HG02852 (cell line): ENCODE results near the gene HMG20B.

Experiments used
- ATAC-seq: cut with Tn5 transposase; IDR thresholded peaks from one replicate; pipeline ENCODE4 v1.9.1; 2021; ENCODE audit warnings: mild to moderate bottlenecking, moderate library complexity; ENCODE audit not compliant: unreplicated experiment

Gene HMG20B

DNA sequence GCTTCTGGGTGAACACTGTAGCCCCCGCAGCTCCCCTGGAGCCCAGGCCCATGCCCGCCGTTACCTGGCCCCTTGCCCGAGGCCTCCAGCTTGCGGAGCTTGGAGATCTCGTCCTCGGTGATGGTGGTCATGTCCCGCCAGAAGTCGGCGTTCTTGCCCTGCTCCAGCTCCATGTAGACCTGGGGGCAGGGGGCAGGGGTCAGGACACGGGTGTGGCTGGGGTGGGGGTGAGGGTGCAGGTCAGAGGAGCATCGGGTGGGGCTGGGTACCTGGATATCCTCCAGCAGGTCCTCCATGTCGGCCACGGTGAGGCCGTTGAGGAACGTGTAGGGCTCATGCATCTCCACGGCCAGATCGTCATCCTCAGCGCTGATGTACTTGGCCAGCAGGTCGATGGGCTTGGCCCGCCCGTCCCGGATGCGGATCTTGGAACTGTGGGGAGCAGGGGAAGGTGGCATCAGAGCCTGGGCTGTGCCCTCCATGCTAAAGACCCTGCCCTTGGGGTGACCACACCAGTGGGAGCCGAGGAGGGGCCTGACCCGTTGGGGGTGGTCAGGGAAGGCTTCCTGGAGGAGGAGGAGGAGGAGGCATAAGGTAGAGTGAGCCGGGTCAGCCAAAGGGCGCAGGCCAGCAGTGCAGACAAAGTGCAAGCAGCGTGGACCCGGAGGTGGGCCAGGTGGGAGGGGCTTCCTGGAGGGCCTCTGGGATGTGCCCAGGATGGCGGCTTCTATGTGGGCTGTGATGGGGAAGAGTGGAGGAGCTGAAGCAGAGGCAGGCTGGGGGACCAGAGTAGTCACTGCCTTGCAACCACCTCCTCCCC lies 46.3 kb downstream of the HMG20B start:
- ATAC-seq, result no peak

DNA sequence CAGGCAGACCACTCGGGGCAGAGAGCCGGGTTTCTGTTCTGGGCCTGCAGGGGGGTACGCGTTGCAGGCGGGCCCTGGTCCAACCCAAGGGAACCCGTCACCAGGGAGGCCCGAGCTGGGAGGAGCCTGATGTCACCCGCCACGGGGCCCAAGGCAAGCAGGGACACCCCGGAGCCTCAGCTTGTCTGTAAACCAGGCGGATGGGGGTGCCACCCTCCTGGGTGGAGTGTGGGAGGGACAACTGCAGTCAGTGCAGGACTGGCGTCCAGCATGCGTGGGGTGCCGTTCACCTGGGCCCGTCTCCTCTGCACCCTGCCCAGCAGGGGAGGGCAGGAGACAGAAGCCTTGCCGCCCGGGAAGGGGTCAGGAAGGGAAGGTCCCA lies 46.9 kb downstream of the HMG20B start:
- no peak for ATAC-seq

DNA sequence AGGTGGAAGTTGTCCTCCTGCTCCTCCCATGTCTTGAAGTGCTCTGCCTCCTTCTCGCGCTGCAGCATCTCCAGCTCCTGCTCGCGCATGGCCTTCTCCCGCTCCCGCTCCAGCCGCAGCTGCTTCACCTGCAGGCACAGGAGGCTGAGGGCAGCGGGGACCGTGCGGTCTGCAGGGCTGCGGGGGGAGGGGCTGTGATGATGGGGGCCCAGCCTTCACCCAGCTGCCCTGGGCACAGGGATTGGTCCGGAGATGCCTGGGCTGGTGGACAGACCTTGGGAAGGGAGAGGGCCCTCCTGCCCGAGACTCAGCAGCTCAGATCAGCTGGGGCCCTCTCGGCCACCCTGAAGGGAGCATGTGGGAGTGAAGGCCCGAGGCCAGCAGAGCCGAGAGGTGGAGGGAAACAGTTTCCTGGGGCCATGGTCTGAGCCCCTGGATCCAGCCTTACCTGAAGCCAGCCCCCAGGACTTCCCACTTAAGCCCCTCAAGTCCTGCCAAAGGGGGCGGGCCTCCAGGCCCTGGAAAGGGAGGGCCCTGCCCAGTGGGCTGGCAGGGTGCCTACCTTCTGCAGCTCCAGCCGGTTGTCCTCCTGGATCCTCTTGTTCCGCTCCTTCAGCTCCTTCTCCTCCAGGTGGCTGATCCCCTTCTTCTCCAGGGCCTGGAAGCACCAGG lies 47.5 kb downstream of the HMG20B start:
- ATAC-seq, result no peak

DNA sequence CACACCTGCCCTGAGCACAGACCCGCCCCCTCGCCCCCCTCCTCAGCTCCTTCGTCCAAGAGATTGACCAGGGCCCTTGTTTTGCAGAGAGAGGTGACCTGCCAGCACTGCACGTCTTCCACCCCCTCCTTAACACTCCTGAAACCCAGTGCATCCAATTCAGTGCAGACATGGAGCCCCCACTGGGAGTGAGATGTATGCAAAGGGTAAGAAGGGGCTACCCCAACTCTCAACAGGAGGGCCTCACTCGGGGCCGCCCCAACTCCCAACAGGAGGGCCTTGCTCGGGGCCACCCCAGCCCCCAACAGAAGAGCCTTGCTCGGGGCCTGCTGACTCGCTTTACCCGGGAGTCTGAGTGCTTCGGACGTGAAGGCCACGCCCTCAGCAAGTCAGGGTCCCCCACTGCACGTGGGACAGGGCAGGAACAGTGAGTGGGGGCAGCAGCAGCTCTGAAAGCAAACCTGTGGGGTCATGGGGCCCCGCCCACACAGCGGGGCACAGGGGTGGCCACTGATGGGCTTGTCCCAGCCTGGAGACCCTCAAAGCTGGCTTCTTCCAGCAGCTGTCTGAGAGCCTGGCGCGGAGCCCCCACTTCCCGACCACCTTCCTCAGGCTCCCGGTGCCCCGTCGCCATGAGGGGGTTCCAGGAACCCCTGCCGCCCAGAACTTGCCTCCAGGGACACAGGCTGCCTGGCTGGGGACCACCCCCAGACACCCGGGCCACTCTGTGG lies 48.2 kb downstream of the HMG20B start:
- ATAC-seq, result no peak

DNA sequence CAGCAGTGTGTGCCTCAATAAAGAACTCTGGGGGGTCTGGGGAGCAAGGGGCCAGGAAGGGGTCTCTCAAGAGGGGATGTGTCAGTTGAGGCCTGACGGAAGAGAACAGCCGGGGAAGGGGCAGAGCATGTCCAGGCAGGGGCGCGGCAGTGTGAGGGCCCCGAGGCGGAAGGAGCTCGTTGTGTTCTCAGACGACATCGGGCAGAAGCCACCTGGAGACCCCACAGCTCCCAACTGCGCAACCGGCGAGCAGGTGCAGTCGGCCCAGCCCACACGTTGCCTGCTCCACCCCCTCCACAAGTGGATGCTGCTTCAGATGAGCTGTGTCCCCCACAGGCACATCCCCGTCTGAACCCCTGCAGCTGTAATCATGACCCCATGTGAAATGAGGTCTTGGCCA lies 48.9 kb downstream of the HMG20B start:
- ATAC-seq, result no peak

- no peak for ATAC-seq
Measured at GRCh38 chr19:3622224-3622623, 49.5 kb downstream of the HMG20B start.

- no peak for ATAC-seq
Measured at GRCh38 chr19:3623716-3624115, 51.0 kb downstream of the HMG20B start.

GRCh38 chr19:3625996-3626472 lies 53.3 kb downstream of the HMG20B start:
- peak; percentile 3 for ATAC-seq

DNA sequence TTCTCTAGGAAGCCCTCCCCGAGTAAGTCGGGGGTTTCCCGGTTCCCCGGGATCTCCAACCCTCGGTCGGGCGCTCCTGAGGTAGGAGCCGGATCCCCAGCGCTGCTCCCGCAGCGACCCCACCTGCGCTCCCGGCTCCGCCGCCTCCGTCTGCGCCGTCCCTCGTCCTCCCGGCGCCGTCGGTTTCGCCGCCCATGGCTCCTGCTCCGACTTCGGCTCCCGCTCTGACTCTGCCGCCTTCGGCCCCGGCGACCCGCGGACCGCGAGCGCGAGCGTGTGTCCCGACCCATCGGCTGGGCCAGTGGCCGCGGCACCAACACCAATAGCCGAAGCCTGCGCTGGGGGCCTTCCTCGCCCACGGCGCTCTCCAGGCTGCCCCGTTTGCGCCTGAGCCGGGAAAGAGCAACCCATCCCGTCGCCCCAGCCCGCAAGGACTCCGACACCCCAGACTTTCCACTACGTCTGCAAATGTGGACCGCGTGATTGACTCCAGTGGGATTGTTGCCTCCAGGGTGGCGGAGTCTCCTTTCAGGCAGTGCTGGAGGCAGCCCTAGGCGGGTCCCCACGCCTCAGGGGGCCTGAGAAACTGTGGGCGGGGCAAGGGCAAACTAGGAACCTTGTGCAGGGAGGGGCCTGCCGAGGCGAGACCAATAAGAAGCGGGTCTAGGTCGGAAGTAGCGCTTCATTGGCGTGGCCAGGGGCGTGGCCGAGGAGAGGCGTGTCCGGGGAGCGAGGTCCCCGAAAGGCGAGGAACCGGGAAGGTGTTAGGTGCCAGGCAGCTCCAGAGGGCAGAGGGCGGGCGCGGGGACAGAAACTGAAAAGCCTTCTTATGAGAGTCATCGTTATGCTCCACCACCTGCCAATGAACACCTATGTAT lies 54.0 kb downstream of the HMG20B start, which contains the start of gene CACTIN:
CACTIN (minus strand) TSS at position 318 of the 878 bp plus-strand sequence; CDS start at position 290, 28 bp downstream.
- ATAC-seq, result peak; percentile 91

DNA sequence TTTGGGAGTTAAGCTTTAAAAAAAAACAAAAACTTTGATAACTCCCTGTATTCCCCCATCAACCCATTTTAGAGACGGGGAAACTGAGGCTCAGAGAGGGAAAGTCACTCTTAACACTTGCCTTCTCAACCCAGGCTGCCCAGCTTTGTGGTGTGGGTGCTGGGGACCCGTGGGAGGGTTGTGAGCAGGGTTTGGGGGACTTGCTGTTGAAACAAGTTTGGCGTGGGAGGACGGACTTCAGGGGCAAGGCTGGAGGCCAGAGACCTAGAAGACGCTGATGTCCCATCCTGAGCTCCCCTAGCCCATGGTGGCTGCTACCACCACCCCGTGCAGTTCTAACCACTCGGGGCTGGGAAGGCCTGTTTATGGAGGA lies 54.6 kb downstream of the HMG20B start:
- ATAC-seq, result no peak
